ENCODE data around the gene POTEH. TPM values are rescaled to one million over a fixed set of nuclear protein-coding genes. Genes with fewer than 3 reads are reported as not detected.
"Not testable (repeated sequence)": the region's sequence is repeated elsewhere in the genome, so short reads cannot be mapped to it uniquely, and the experiment has no call there.

POTEH gene
- polyA plus RNA-seq, 1 donor from 2014 or later: not detected

DNA sequence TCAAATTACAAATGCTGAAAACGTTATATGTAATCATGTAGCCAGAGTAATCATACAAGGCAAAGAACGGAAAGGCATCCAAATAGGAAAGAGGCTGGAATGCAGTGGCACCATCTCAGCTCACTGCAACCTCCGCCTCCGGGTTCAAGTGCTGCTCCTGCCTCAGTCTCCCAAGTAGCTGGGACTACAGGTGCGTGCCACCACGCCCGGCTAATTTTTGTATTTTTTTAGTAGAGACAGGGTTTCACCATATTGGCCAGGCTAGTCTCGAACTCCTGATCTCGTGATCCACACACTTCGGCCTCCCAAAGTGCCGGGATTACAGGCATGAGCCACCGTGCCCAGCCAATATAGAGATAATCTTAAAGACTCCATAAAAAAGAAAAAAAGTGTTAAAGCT lies 20.4 kb upstream of the POTEH start:
- not testable (repeated sequence) for H3K79me2 ChIP-seq (replicated peaks; ENCODE audit: insufficient read depth, low read length); H3K4me3 ChIP-seq (ENCODE audit: low read length); H3K27ac ChIP-seq (ENCODE audit: low read length); H4K20me1 ChIP-seq (ENCODE audit: insufficient read depth); H3F3A ChIP-seq (ENCODE audit: insufficient read depth, low read length, poor library complexity, severe bottlenecking); H3K9ac ChIP-seq (ENCODE audit: low read length); H3K36me3 ChIP-seq (ENCODE audit: insufficient read depth, low read length); H3K9me2 ChIP-seq (ENCODE audit: insufficient read depth, low read length); H2AFZ ChIP-seq (ENCODE audit: low read depth, low read length); H3K4me2 ChIP-seq (ENCODE audit: low read length); H3K27me3 ChIP-seq (ENCODE audit: insufficient read depth, low read depth, low read length); H3K9me3 ChIP-seq (ENCODE audit: low read length)

DNA sequence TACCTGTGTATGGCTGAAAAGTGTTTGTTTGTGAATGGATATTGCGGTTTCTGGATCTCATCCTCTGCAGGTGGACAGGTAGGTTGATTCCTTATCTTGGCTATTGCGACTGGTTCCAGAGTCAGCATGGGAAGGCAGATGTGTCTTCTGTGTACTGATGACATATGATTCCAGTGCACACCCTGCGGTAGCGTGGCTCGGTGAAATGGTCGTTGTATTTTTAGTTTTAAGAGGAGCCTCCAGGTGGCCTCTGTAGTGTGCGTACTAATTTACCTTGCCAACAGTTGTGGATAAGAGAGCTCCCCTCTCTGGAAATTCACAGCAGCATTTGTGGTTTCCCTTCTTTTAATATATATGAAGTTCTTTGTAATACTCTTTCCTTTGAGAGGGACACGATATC lies 10.1 kb upstream of the POTEH start:
- H3K27me3 ChIP-seq (ENCODE audit: insufficient read depth, low read depth, low read length); H3K27ac ChIP-seq (ENCODE audit: low read length); H3K9me2 ChIP-seq (ENCODE audit: insufficient read depth, low read length); H3K36me3 ChIP-seq (ENCODE audit: insufficient read depth, low read length); H3F3A ChIP-seq (ENCODE audit: insufficient read depth, low read length, poor library complexity, severe bottlenecking); H4K20me1 ChIP-seq (ENCODE audit: insufficient read depth); H3K9ac ChIP-seq (ENCODE audit: low read length); H2AFZ ChIP-seq (ENCODE audit: low read depth, low read length); H3K4me2 ChIP-seq (ENCODE audit: low read length); H3K79me2 ChIP-seq (replicated peaks; ENCODE audit: insufficient read depth, low read length); H3K4me3 ChIP-seq (ENCODE audit: low read length); H3K9me3 ChIP-seq (ENCODE audit: low read length): not testable (repeated sequence)

DNA sequence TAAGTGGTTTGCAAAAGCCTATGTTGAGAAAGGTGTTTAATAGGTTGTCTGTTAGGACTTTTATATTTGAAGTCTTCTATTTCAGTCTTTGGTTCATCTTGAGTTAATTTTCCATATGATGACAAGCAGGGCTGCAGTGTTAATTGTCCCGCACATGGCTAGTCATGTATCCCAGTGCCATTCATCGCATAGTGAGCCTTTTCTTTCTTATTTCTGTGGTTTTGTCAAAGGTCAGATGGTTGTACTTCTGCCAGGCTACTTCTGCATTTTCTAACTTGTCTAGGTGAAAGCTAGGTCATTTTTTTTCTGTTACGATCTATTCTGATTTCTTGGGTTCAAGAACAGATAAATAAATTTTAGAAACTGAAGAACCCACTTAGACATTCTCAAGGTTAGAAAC lies 5.7 kb upstream of the POTEH start:
- H3K79me2 ChIP-seq (replicated peaks; ENCODE audit: insufficient read depth, low read length); H3K27me3 ChIP-seq (ENCODE audit: insufficient read depth, low read depth, low read length); H3K9me2 ChIP-seq (ENCODE audit: insufficient read depth, low read length); H2AFZ ChIP-seq (ENCODE audit: low read depth, low read length); H3K9me3 ChIP-seq (ENCODE audit: low read length); H3K4me2 ChIP-seq (ENCODE audit: low read length); H3K36me3 ChIP-seq (ENCODE audit: insufficient read depth, low read length); H3K9ac ChIP-seq (ENCODE audit: low read length); H3K27ac ChIP-seq (ENCODE audit: low read length); H3K4me3 ChIP-seq (ENCODE audit: low read length); H3F3A ChIP-seq (ENCODE audit: insufficient read depth, low read length, poor library complexity, severe bottlenecking); H4K20me1 ChIP-seq (ENCODE audit: insufficient read depth): not testable (repeated sequence)

DNA sequence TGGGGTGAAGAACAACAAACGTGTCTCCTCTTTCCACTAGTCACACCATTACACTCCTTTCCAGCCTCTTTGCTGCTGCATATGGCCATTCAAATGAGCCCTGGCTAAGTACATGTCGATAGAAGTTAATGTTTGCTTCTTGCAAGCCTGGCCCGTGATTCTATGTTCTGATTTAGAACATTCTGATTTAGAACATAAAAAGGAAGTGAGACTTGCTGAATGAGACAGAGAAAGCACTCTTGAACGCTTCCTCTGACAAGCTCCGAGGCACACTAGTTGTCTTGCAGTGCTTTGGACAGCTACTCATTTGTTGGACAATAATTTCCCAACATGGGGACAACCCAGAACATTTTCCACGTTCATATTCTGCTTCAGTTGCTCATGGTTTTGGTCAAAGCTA lies 5.1 kb upstream of the POTEH start:
- H4K20me1 ChIP-seq (ENCODE audit: insufficient read depth); H3K9me3 ChIP-seq (ENCODE audit: low read length); H3K79me2 ChIP-seq (replicated peaks; ENCODE audit: insufficient read depth, low read length); H3K9ac ChIP-seq (ENCODE audit: low read length); H2AFZ ChIP-seq (ENCODE audit: low read depth, low read length); H3K4me3 ChIP-seq (ENCODE audit: low read length); H3K9me2 ChIP-seq (ENCODE audit: insufficient read depth, low read length); H3F3A ChIP-seq (ENCODE audit: insufficient read depth, low read length, poor library complexity, severe bottlenecking); H3K36me3 ChIP-seq (ENCODE audit: insufficient read depth, low read length); H3K4me2 ChIP-seq (ENCODE audit: low read length); H3K27me3 ChIP-seq (ENCODE audit: insufficient read depth, low read depth, low read length); H3K27ac ChIP-seq (ENCODE audit: low read length): not testable (repeated sequence)

DNA sequence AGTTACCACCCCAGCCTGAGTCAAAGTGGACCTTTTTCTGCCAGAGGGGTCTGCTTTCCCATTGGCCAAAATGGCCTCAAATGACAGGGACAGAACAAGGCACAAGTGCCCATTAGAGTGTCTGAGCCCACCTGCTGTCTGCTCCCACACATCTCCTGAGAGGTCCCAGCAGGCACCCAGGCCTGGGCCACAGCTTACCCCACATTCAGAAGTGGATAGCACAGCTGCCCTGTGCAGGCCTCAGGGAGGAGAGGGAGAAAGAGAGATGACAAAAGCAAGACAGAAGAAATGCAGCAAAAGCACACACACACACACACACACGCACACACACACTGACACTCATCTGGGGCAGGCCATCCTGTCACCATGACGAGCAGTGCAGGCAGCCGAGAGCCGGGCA lies 4.2 kb upstream of the POTEH start:
- not testable (repeated sequence) for H3K9ac ChIP-seq (ENCODE audit: low read length)

DNA sequence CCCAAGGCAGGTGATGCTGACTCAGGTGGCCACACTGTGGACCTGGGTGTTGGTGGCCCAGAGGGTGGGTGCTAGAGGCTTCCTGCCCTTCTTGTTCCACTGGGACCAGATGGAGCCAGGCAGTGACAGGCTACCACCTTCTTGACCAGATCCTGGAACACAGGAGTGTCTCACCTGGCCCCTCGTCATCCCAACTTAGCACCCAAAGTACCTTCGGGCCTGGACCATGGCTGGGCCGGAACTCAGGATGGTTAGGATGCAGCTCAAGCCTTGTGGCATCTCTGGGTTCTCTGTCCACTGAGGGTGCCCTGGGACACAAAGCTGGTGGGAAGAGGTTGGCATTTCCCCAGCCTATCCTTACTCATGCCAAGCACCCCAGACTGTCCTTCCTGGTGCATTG lies 2.7 kb upstream of the POTEH start:
- not testable (repeated sequence) for H4K20me1 ChIP-seq (ENCODE audit: insufficient read depth); H3K36me3 ChIP-seq (ENCODE audit: insufficient read depth, low read length); H3K4me3 ChIP-seq (ENCODE audit: low read length)

More for the DNA sequence above, 4.2 kb upstream of the POTEH start:
- not testable (repeated sequence) for H3F3A ChIP-seq (ENCODE audit: insufficient read depth, low read length, poor library complexity, severe bottlenecking); H3K9me3 ChIP-seq (ENCODE audit: low read length); H3K9me2 ChIP-seq (ENCODE audit: insufficient read depth, low read length); H2AFZ ChIP-seq (ENCODE audit: low read depth, low read length); H3K36me3 ChIP-seq (ENCODE audit: insufficient read depth, low read length); H4K20me1 ChIP-seq (ENCODE audit: insufficient read depth); H3K79me2 ChIP-seq (replicated peaks; ENCODE audit: insufficient read depth, low read length); H3K27ac ChIP-seq (ENCODE audit: low read length); H3K27me3 ChIP-seq (ENCODE audit: insufficient read depth, low read depth, low read length); H3K4me2 ChIP-seq (ENCODE audit: low read length); H3K4me3 ChIP-seq (ENCODE audit: low read length)

DNA sequence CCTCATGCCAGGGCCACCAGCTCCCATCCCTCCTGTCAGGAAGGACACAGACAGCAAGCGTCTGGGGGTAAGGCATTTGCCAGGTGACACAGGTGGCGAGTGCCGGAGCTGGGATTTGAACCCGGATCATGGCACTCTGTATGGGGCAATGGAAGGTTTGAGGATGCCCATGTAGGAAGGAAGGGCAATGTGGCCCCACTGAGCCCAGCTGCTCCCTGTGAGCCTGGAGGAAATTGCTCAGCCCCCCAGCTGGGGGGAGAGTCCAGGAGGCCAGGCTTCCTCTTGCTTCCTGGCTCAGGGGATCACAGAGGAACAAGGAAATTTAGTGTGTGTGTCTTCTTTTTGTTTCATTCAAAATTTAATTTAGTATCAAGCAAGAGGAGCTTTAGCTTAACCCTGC lies 2.1 kb upstream of the POTEH start:
- not testable (repeated sequence) for H3K4me3 ChIP-seq (ENCODE audit: low read length); H3K4me2 ChIP-seq (ENCODE audit: low read length); H3K9ac ChIP-seq (ENCODE audit: low read length); H4K20me1 ChIP-seq (ENCODE audit: insufficient read depth); H3K79me2 ChIP-seq (replicated peaks; ENCODE audit: insufficient read depth, low read length); H3K27me3 ChIP-seq (ENCODE audit: insufficient read depth, low read depth, low read length); H3F3A ChIP-seq (ENCODE audit: insufficient read depth, low read length, poor library complexity, severe bottlenecking); H2AFZ ChIP-seq (ENCODE audit: low read depth, low read length); H3K27ac ChIP-seq (ENCODE audit: low read length); H3K9me3 ChIP-seq (ENCODE audit: low read length); H3K36me3 ChIP-seq (ENCODE audit: insufficient read depth, low read length); H3K9me2 ChIP-seq (ENCODE audit: insufficient read depth, low read length)

More for the DNA sequence above, 2.7 kb upstream of the POTEH start:
- H3F3A ChIP-seq (ENCODE audit: insufficient read depth, low read length, poor library complexity, severe bottlenecking); H3K79me2 ChIP-seq (replicated peaks; ENCODE audit: insufficient read depth, low read length); H3K27me3 ChIP-seq (ENCODE audit: insufficient read depth, low read depth, low read length); H3K9me2 ChIP-seq (ENCODE audit: insufficient read depth, low read length); H2AFZ ChIP-seq (ENCODE audit: low read depth, low read length); H3K4me2 ChIP-seq (ENCODE audit: low read length); H3K9ac ChIP-seq (ENCODE audit: low read length); H3K9me3 ChIP-seq (ENCODE audit: low read length); H3K27ac ChIP-seq (ENCODE audit: low read length): not testable (repeated sequence)

DNA sequence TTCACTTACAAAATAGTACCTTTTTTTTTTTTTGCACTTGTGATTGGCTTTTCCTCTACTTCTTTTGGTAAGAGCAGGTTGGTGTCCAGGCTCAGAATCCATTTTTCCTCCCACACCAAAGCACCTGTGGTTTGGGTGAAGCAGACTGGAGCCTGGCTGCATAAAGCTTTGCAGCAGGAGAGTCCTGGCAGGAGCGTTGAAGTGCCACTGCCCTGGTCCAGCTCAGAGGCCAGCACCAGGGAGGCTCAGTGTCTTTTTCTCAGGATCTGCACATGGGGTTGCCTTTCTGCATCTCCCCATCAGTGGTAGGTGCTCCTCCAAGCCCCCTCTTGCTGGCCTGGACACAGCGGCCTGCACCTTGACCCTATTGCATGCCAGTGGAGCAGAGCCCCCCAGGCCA lies 1.7 kb upstream of the POTEH start:
- not testable (repeated sequence) for H3K27me3 ChIP-seq (ENCODE audit: insufficient read depth, low read depth, low read length); H3K4me2 ChIP-seq (ENCODE audit: low read length); H3K9ac ChIP-seq (ENCODE audit: low read length); H3F3A ChIP-seq (ENCODE audit: insufficient read depth, low read length, poor library complexity, severe bottlenecking); H3K27ac ChIP-seq (ENCODE audit: low read length); H3K79me2 ChIP-seq (replicated peaks; ENCODE audit: insufficient read depth, low read length); H2AFZ ChIP-seq (ENCODE audit: low read depth, low read length); H4K20me1 ChIP-seq (ENCODE audit: insufficient read depth); H3K9me3 ChIP-seq (ENCODE audit: low read length); H3K36me3 ChIP-seq (ENCODE audit: insufficient read depth, low read length); H3K4me3 ChIP-seq (ENCODE audit: low read length); H3K9me2 ChIP-seq (ENCODE audit: insufficient read depth, low read length)

Data from neural cell (in vitro differentiated cells).